ENCODE data around the gene DDIT4.
A peak's percentile ranks its signal among the peaks of the same experiment; 100 is the strongest.

DNA sequence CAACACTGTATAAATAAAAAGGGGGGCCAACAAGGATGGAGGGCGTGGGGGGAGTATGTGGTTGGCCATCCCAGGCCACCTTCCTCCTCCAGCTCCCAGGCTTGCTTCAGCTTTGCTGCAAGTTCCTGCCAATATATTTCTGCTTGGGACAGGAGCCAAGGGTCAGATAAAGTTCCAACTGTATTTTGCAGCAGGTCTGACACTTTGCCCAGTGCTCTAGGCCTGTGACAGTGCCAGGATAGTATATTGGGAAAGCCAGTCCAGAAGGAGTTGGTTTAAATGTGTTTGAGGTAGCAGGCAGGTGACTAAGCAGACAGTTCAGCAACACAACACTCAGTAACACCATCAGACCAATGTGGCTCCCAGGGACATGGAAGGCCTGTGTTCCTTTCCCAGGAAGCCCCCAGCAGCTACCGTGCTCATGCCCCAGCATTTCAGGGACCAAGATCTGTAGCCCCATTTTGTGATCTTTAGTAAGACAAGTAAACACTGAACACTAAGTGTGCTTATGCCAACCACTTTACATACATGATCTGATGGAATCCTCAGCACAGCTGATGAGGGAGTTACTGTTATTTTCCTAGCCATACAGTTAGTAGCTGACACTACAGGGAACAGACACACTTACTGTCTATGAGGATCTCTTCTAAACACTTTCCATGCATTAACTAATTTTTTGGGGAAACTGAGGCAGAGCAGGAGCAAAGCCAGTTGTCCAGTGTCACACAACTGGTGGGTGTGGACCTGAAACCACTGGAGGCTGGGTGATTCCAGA, 42.1 kb downstream of the DDIT4 start:
- TF ChIP-seq ZNF8 (CRISPR knock-in tag; IDR thresholded peaks at IDR 0.05) (no peak), TOX (CRISPR knock-in tag; IDR thresholded peaks at IDR 0.05; ENCODE audit: borderline replicate concordance) (no peak), ISL1 (CRISPR knock-in tag; IDR thresholded peaks at IDR 0.05) (0 out of 2 replicates have a peak, but pooled peaks have one; percentile 8), ZFP3 (CRISPR knock-in tag; IDR thresholded peaks at IDR 0.05) (0 out of 2 replicates have a peak, but pooled peaks have one; percentile 51)
- TF ChIP-seq, protein P1, sequence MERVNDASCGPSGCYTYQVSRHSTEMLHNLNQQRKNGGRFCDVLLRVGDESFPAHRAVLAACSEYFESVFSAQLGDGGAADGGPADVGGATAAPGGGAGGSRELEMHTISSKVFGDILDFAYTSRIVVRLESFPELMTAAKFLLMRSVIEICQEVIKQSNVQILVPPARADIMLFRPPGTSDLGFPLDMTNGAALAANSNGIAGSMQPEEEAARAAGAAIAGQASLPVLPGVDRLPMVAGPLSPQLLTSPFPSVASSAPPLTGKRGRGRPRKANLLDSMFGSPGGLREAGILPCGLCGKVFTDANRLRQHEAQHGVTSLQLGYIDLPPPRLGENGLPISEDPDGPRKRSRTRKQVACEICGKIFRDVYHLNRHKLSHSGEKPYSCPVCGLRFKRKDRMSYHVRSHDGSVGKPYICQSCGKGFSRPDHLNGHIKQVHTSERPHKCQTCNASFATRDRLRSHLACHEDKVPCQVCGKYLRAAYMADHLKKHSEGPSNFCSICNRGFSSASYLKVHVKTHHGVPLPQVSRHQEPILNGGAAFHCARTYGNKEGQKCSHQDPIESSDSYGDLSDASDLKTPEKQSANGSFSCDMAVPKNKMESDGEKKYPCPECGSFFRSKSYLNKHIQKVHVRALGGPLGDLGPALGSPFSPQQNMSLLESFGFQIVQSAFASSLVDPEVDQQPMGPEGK (CRISPR knock-in tag; IDR thresholded peaks at IDR 0.05; ENCODE audit: borderline replicate concordance) = no peak

All from SK-N-SH treated with all-trans-retinoic acid at 6 μM for 48 hours (cell line).